Measurements from ENCODE around the gene ABHD1. TPM values are rescaled to one million over a fixed set of nuclear protein-coding genes. Genes with fewer than 3 reads are reported as not detected.
A peak's percentile ranks its signal among the peaks of the same experiment; 100 is the strongest.

Gene ABHD1
- total RNA-seq, 2 experiments from 2014 or later = 0.44 to 0.54 TPM

GRCh38 chr2:27084297-27085061, 39.1 kb upstream of the ABHD1 start:
- H3K27ac Mint-ChIP-seq = no peak overlapping the region
- H3K4me3 Mint-ChIP-seq = no peak overlapping the region
- no peak for DNase-seq
- no peaks in the 10 kb centered on the region for H3K27me3 Mint-ChIP-seq
- H3K9me3 Mint-ChIP-seq = no peaks in the 10 kb centered on the region
- H3K4me1 Mint-ChIP-seq = peaks cover 31% of the 10 kb centered on the region
- H3K36me3 Mint-ChIP-seq = no peaks in the 10 kb centered on the region

- H3K27me3 Mint-ChIP-seq = no peaks in the 10 kb centered on the region
- H3K4me3 Mint-ChIP-seq = peak overlapping the region; percentile 85
- H3K9me3 Mint-ChIP-seq = no peaks in the 10 kb centered on the region
- H3K36me3 Mint-ChIP-seq = no peaks in the 10 kb centered on the region
- DNase-seq = no peak
- peaks cover 30% of the 10 kb centered on the region for H3K4me1 Mint-ChIP-seq
- peak overlapping the region; percentile 62 for H3K27ac Mint-ChIP-seq
These were observed 38.4 kb upstream of the ABHD1 start for GRCh38 chr2:27085062-27085672.

DNA sequence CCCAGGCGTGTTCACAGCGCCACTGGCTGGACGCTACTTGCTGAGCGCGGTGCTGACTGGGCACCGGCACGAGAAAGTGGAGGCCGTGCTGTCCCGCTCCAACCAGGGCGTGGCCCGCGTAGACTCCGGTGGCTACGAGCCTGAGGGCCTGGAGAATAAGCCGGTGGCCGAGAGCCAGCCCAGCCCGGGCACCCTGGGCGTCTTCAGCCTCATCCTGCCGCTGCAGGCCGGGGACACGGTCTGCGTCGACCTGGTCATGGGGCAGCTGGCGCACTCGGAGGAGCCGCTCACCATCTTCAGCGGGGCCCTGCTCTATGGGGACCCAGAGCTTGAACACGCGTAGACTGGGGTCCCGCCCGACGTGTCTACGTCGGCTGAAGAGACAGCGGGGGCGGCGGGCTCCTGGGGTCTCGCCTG, 37.9 kb upstream of the ABHD1 start:
- H3K4me1 Mint-ChIP-seq = peaks cover 27% of the 10 kb centered on the region
- H3K27me3 Mint-ChIP-seq = no peaks in the 10 kb centered on the region
- no peaks in the 10 kb centered on the region for H3K36me3 Mint-ChIP-seq
- peak overlapping the region; percentile 62 for H3K27ac Mint-ChIP-seq
- H3K4me3 Mint-ChIP-seq = peak overlapping the region; percentile 85
- DNase-seq = peak; percentile 48
- no peaks in the 10 kb centered on the region for H3K9me3 Mint-ChIP-seq

- no peaks in the 10 kb centered on the region for H3K27me3 Mint-ChIP-seq
- H3K4me1 Mint-ChIP-seq = peaks cover 22% of the 10 kb centered on the region
- H3K9me3 Mint-ChIP-seq = no peaks in the 10 kb centered on the region
- peak overlapping the region; percentile 85 for H3K4me3 Mint-ChIP-seq
- peak overlapping the region; percentile 83 for H3K27ac Mint-ChIP-seq
- DNase-seq = peak; percentile 100
- no peaks in the 10 kb centered on the region for H3K36me3 Mint-ChIP-seq
These were observed 37.4 kb upstream of the ABHD1 start for GRCh38 chr2:27086090-27086723.

DNA sequence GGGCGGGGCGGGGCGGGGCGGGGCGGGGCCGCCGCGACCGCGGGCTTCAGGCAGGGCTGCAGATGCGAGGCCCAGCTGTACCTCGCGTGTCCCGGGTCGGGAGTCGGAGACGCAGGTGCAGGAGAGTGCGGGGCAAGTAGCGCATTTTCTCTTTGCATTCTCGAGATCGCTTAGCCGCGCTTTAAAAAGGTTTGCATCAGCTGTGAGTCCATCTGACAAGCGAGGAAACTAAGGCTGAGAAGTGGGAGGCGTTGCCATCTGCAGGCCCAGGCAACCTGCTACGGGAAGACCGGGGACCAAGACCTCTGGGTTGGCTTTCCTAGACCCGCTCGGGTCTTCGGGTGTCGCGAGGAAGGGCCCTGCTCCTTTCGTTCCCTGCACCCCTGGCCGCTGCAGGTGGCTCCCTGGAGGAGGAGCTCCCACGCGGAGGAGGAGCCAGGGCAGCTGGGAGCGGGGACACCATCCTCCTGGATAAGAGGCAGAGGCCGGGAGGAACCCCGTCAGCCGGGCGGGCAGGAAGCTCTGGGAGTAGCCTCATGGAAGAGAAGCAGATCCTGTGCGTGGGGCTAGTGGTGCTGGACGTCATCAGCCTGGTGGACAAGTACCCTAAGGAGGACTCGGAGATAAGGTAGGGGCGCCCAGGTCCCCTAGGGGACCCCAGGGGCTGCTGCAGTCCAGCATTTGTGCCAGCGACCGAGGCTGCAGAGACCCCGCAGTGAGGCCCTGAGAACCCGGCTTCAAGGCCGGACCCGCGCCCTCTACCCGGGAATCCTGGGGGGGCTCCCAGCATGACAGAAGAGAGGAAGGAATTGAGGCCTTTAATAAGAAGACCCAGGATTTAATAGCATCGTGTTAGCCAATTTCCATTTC, 36.7 kb upstream of the ABHD1 start, which contains the start of gene KHK:
Gene KHK (plus strand): TSS at position 49 of the 870 bp plus-strand sequence. CDS start 488 bp downstream, at position 537.
- Mint-ChIP-seq H3K9me3 (no peaks in the 10 kb centered on the region), H3K36me3 (no peaks in the 10 kb centered on the region)
- DNase-seq = no peak

GRCh38 chr2:27087823-27088410, 35.7 kb upstream of the ABHD1 start:
- H3K4me1 Mint-ChIP-seq = peaks cover 17% of the 10 kb centered on the region
- DNase-seq = no peak
- H3K27ac Mint-ChIP-seq = no peak overlapping the region
- H3K4me3 Mint-ChIP-seq = peak overlapping the region; percentile 45
- no peaks in the 10 kb centered on the region for H3K9me3 Mint-ChIP-seq
- no peaks in the 10 kb centered on the region for H3K36me3 Mint-ChIP-seq
- H3K27me3 Mint-ChIP-seq = no peaks in the 10 kb centered on the region

More for the DNA sequence above, 36.7 kb upstream of the ABHD1 start, which contains the start of gene KHK:
- Mint-ChIP-seq H3K4me3 (peak within 1 kb of the TSS; percentile 85), H3K27ac (peak within 1 kb of the TSS; percentile 83), H3K27me3 (no peaks in the 10 kb centered on the region), H3K4me1 (peaks cover 17% of the 10 kb centered on the region)

GRCh38 chr2:27088634-27089033, 35.0 kb upstream of the ABHD1 start:
- Mint-ChIP-seq H3K9me3 (no peaks in the 10 kb centered on the region), H3K27me3 (no peaks in the 10 kb centered on the region), H3K27ac (no peak overlapping the region), H3K36me3 (no peaks in the 10 kb centered on the region), H3K4me3 (peak overlapping the region; percentile 45), H3K4me1 (peaks cover 17% of the 10 kb centered on the region)
- no peak for DNase-seq

DNA sequence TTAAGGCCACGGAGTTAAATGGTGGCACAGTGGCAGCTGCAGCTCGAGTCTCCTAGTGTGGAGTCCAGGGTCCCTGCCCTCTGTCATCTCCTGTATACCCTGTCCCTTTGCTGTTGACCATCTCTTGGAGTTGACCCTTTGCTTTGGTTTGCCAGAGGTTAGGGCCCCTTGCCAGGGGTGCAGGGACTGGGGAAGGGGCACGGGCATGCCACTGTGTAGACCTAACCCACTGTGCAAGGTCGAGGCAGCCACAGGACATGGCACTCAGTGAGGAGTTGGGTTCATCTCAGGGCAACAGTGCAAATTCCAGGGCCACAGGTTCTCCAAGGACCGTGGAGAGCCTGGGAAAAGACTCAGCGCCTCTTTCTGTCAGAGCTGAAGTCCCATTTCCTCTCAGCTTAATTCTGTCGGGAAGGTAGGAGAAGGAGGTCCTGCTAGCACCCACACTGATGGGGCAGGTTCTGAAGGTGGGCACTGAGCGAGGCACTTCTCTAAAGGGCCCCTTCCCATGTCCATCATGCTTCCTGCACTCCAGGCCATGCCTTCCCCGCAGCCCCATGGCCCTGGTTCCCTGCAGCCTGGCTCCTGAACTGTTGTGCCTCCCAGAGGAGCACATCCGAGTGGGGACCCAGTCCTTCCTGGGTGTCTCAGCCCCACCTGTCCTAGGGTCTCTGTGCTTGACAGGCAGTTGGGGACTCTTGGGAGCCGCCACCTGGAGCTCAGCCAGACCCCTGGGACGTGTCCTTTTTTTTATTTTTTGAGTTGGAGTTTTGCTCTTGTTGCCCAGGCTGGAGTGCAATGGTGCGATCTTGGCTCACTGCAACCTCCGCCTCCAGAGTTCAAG, 34.3 kb upstream of the ABHD1 start:
- Mint-ChIP-seq H3K4me3 (no peak overlapping the region), H3K36me3 (no peaks in the 10 kb centered on the region), H3K9me3 (no peaks in the 10 kb centered on the region), H3K4me1 (peaks cover 17% of the 10 kb centered on the region), H3K27ac (no peak overlapping the region), H3K27me3 (no peaks in the 10 kb centered on the region)
- no peak for DNase-seq

GRCh38 chr2:27091746-27092695, 31.6 kb upstream of the ABHD1 start:
- H3K27ac Mint-ChIP-seq = no peak overlapping the region
- H3K9me3 Mint-ChIP-seq = no peaks in the 10 kb centered on the region
- no peak for DNase-seq
- peaks cover 20% of the 10 kb centered on the region for H3K4me1 Mint-ChIP-seq
- H3K4me3 Mint-ChIP-seq = no peak overlapping the region
- H3K27me3 Mint-ChIP-seq = no peaks in the 10 kb centered on the region
- no peaks in the 10 kb centered on the region for H3K36me3 Mint-ChIP-seq

GRCh38 chr2:27092696-27093429, 30.8 kb upstream of the ABHD1 start:
- no peak overlapping the region for H3K27ac Mint-ChIP-seq
- H3K27me3 Mint-ChIP-seq = no peaks in the 10 kb centered on the region
- H3K9me3 Mint-ChIP-seq = no peaks in the 10 kb centered on the region
- no peak overlapping the region for H3K4me3 Mint-ChIP-seq
- no peak for DNase-seq
- peaks cover 13% of the 10 kb centered on the region for H3K4me1 Mint-ChIP-seq
- H3K36me3 Mint-ChIP-seq = no peaks in the 10 kb centered on the region

DNA sequence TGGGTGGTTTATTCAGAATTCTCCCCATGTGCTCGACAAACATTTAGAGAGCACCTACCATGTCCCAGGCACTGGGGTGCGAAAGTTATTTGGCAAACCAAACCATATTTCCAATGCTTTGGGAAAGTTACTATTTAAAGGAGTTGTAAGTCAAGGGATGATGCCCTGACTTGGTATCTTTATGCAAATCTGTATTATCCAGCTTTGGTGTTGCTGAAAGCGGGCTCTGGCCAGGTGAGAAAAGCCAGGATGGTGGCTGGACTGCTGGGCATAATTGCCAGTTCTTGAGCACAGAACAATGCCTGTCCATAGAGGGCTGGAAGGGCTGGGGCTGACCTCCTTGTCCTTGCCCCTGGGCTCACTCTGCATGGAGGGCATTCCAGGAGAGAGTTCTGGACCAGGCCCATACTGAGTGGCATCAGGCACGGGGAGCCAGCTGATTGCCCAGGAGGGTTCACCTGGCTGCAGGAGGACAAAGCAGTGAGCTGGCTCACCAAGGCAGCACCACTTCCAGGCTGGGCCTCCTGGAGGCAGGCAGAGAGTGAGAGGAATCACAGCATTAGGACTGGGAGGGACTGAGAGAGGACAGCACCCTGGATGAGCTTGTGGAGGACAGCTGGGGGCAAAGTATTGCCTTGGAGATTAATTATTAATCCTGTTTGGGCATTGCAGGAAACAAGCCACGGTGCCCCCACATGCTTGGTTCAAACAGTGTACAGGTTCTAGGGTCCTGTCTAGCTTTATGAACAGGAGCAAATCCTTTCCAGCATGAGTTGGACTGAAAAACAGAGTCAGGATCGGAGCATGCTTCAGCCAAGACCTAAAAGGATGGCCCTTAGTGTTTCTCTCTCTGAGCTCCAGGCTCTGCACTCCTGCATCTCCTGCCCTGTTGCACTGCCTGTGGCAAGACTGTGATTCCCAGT, 29.9 kb upstream of the ABHD1 start:
- peaks cover 13% of the 10 kb centered on the region for H3K4me1 Mint-ChIP-seq
- no peak overlapping the region for H3K4me3 Mint-ChIP-seq
- H3K9me3 Mint-ChIP-seq = no peaks in the 10 kb centered on the region
- H3K27me3 Mint-ChIP-seq = no peaks in the 10 kb centered on the region
- H3K36me3 Mint-ChIP-seq = no peaks in the 10 kb centered on the region
- DNase-seq = no peak
- H3K27ac Mint-ChIP-seq = no peak overlapping the region

Measured in activated naive CD8-positive, alpha-beta T cell treated with anti-CD3 and anti-CD28 coated beads for 36 hours (primary cell).